ENCODE results near the gene LRRC46. TPM values are rescaled to one million over a fixed set of nuclear protein-coding genes. Genes with fewer than 3 reads are reported as not detected.
A peak's percentile ranks its signal among the peaks of the same experiment; 100 is the strongest.

Gene LRRC46, protein sequence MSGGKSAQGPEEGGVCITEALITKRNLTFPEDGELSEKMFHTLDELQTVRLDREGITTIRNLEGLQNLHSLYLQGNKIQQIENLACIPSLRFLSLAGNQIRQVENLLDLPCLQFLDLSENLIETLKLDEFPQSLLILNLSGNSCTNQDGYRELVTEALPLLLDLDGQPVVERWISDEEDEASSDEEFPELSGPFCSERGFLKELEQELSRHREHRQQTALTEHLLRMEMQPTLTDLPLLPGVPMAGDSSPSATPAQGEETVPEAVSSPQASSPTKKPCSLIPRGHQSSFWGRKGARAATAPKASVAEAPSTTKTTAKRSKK
- total RNA-seq, result under 1 TPM in 1 of 4 donors, not detected in 3; 0.20 TPM

DNA sequence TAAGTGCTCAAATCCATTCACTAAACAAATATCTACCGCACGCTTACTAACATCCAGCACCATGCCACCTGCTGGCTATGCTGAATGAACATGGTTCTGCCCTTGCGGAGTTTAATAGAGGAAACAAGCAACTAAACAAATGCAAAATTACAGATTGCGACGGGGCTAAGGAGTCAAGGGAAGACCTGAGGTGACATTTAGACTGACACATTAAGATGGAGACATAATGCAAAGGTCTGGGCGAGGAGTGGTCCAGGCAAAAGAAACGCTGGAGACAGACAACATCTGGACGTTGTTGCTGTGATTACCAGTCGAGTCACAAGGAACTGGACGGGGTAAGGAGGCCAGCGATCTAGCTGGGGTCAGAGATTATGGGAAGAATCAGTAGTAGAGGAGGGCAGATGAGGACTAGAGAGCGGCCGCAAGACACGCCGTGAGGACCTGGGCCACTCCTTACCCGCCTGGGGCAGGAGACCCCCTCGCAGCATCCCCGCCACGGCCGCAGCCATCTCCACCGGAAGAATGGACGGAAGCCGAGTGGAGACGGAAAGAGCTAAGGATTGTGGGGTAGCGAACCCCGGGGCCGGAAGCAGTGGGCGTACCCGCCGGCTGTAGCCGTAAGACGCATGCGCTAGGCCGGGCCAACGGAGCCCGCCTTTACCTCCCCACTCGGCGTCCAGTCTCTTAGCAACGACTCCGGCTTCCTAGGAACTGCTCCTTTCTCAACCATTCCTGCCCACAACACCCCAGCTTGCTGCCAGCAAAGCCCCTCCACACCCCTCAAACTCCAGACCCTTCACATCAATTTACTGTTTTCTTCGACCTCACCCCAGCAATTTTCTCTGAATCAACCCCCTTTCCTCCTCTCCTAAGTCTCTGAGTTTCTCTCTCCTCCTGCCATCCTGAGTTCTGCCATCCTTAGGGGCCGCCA is at the start of gene LRRC46, which contains the start of gene MRPL10:
TSS of gene LRRC46 (plus strand) at position 668 of the 931 bp plus-strand sequence. CDS start 320 bp downstream, outside the sequence.
TSS of gene MRPL10 (minus strand) at position 539 of the 931 bp plus-strand sequence. CDS start at position 509, 30 bp downstream.
- Histone ChIP-seq H3K4me3 (peak within 1 kb of the TSS; percentile 77 to 92 (median 80)), H3K9me3 (no peaks in the 10 kb centered on the region), H3K4me1 (peaks cover 15 to 22% of the 10 kb centered on the region in 2 donors), H3K27ac (peak within 1 kb of the TSS; percentile 73 to 79 (median 76)), H3K27me3 (no peaks in the 10 kb centered on the region), H3K36me3 (peaks cover 0 to 28% of the 10 kb centered on the region in 2 donors)
- intact Hi-C loops (cut with DNase I; ENCODE audit: low total_unique reads) (loop anchor here (1.0 to 2.0 kb wide), 3 partner anchors 64 to 215 kb away; partner anchors contain the start of gene CDK5RAP3), in situ Hi-C loops (cut with MboI; ENCODE audit: low sequenced_read_pairs in 4 of 4) (loop anchor here in 1 of 4 donors (25.0 kb wide), 1 partner anchor 306 kb away; no protein-coding TSS in a partner anchor)
- TF ChIP-seq CTCF (IDR thresholded peaks at IDR 0.05 in 4 of 5, conservative IDR thresholded peaks at IDR 0.05 in 1 of 5) (peak in 3 of 5 experiments; percentile 12 to 28 (median 22)), POLR2A (IDR thresholded peaks at IDR 0.05) (peak; percentile 79 to 91)
- DNase-seq (peak; percentile 83 to 88), ATAC-seq (peak; percentile 91 to 94)

DNA sequence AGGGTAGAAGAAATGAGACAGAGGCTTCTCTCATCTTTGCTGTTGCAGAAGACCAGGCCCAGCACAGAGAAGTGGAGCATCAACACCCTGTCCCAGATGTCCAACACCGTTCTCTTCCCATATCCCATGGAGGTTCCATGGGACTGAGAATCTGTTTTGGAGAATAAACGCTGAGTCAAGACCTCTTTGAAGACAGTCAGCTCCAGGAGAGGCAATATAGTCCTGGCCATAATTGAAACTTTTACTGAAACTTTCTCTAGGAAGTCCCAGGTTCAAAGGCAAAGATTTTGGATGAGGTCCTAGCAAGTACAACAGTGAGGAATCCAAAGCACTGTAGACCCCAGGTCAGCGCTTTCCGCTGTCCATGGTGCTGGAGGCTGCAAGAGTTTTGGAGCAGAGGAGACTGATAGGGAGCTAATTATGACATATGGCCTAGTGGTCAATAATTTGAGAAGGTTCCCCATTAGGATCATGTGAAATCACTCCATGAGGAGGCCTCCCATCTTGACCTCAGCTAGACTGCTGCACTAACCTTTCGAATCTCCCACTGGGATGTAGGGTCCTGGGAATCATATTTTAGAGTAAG is 45.8 kb upstream of the LRRC46 start:
- Histone ChIP-seq H3K4me3 (no peak overlapping the region), H3K9me3 (no peaks in the 10 kb centered on the region), H3K27ac (no peak overlapping the region), H3K27me3 (peaks cover 30 to 33% (median 30%) of the 10 kb centered on the region in 3 donors), H3K36me3 (no peaks in the 10 kb centered on the region), H3K4me1 (peaks cover 5 to 8% of the 10 kb centered on the region in 2 donors)
- in situ Hi-C loops (cut with MboI; ENCODE audit: low sequenced_read_pairs in 4 of 4) (loop anchor here in 1 of 4 donors (25.0 kb wide), 1 partner anchor 123 kb away; no protein-coding TSS in a partner anchor), intact Hi-C loops (cut with DNase I; ENCODE audit: low total_unique reads) (no loop called here)
- DNase-seq (no peak), ATAC-seq (no peak)
- TF ChIP-seq CTCF (IDR thresholded peaks at IDR 0.05 in 4 of 5, conservative IDR thresholded peaks at IDR 0.05 in 1 of 5), result no peak
- no peak for TF ChIP-seq POLR2A (IDR thresholded peaks at IDR 0.05)

DNA sequence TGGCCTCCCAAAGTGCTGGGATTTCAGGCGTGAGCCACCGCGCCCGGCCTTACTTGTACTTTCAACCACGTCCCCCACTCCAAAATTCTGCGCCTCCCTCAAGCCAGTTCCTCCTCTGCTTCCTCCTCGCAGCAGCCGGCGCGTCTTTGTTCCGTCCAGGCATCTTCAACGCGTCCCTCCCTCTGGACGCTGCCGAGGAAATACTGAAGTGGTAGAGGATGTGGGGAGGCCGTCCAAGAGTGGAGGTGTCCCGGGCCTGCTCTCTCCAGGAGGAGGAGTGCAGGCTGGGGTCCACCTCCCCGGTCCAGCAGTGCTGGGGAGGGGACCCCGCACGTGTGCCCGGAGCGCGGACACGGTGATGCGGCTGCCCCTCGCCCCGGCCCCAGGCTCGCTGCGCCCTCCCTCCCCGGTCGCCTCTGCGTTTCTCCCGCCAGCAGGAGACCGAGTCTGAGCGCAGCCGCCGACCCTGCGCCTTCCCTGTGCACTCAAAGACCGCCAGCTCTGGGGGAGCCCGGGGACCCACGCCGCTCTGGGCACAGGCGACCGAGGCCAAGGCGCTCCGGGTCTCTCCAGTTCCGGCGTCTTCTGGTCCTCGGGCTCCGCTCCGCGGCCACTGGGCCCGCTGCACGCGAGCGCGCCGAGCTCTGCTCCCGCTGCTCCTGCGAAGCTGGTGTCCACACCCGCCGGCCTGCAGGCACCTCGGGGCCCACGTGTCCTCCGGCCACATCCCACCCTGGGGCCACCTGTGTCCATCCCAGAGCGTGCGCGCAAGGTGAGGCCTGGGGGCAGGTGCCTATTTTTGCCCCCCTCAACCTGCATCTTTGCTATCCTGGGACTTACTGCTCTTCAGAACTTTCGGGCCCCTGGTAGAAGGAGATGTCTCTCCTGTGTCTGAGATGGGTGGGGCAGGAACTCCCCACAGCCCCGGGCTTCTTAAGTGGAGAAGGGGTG is 41.6 kb upstream of the LRRC46 start:
- in situ Hi-C loops (cut with MboI; ENCODE audit: low sequenced_read_pairs in 4 of 4), result loop anchor here in 1 of 4 donors (25.0 kb wide), 1 partner anchor 128 kb away; no protein-coding TSS in a partner anchor
- DNase-seq (no peak), ATAC-seq (peak; percentile 44 to 69)
- intact Hi-C loops (cut with DNase I; ENCODE audit: low total_unique reads), result no loop called here
- no peaks in the 10 kb centered on the region for H3K36me3 ChIP-seq
- no peaks in the 10 kb centered on the region for H3K9me3 ChIP-seq
- H3K4me1 ChIP-seq, result peaks cover 5 to 8% of the 10 kb centered on the region in 2 donors
- H3K27me3 ChIP-seq, result peaks cover 48 to 58% (median 54%) of the 10 kb centered on the region in 3 donors
- peak overlapping the region; percentile 24 to 48 (median 44) for H3K4me3 ChIP-seq
- TF ChIP-seq POLR2A (IDR thresholded peaks at IDR 0.05) (no peak), CTCF (IDR thresholded peaks at IDR 0.05 in 4 of 5, conservative IDR thresholded peaks at IDR 0.05 in 1 of 5) (peak in 4 of 5 experiments; percentile 19 to 57 (median 46))
- H3K27ac ChIP-seq, result no peak overlapping the region
